Measurements from ENCODE around the gene ANKRD2. TPM values are rescaled to one million over a fixed set of nuclear protein-coding genes. Genes with fewer than 3 reads are reported as not detected.

The ANKRD2 gene
- total RNA-seq, 4 donors from 2014 or later: 2.7 TPM; not detected in 3

- peak; percentile 37 for ATAC-seq (ENCODE audit: low FRiP score)
- TF ChIP-seq CTCF (IDR thresholded peaks at IDR 0.05): no peak
- no peak for DNase-seq (ENCODE audit: low spot score)
Observed at GRCh38 chr10:97532935-97533671, 39.5 kb upstream of the ANKRD2 start.

- no peak for TF ChIP-seq CTCF (IDR thresholded peaks at IDR 0.05)
- ATAC-seq (ENCODE audit: low FRiP score): no peak
- no peak for DNase-seq (ENCODE audit: low spot score)
Observed at GRCh38 chr10:97533888-97534287, 38.7 kb upstream of the ANKRD2 start.

GRCh38 chr10:97534746-97535367 lies 37.7 kb upstream of the ANKRD2 start:
- ATAC-seq (ENCODE audit: low FRiP score) (no peak), DNase-seq (ENCODE audit: low spot score) (no peak)
- no peak for TF ChIP-seq CTCF (IDR thresholded peaks at IDR 0.05)

GRCh38 chr10:97537186-97537869 lies 35.3 kb upstream of the ANKRD2 start:
- TF ChIP-seq CTCF (IDR thresholded peaks at IDR 0.05): no peak
- ATAC-seq (ENCODE audit: low FRiP score): no peak
- no peak for DNase-seq (ENCODE audit: low spot score)

GRCh38 chr10:97538411-97538810 lies 34.2 kb upstream of the ANKRD2 start:
- no peak for TF ChIP-seq CTCF (IDR thresholded peaks at IDR 0.05)
- no peak for DNase-seq (ENCODE audit: low spot score)
- no peak for ATAC-seq (ENCODE audit: low FRiP score)

- DNase-seq (ENCODE audit: low spot score): no peak
- no peak for TF ChIP-seq CTCF (IDR thresholded peaks at IDR 0.05)
Observed at GRCh38 chr10:97538839-97539238, 33.7 kb upstream of the ANKRD2 start.

More at GRCh38 chr10:97538839-97539238, 33.7 kb upstream of the ANKRD2 start:
- ATAC-seq (ENCODE audit: low FRiP score): no peak
